GM18907 (cell line): ENCODE data around the gene PAPPA2.
"Not testable (repeated sequence)": the region's sequence is repeated elsewhere in the genome, so short reads cannot be mapped to it uniquely, and the experiment has no call there.

Experiments
- ATAC-seq: cut with Tn5 transposase; IDR thresholded peaks from one replicate; pipeline ENCODE4 v1.9.1; 2021; ENCODE audit warnings: mild to moderate bottlenecking, moderate library complexity; ENCODE audit not compliant: unreplicated experiment

The PAPPA2 gene

GRCh38 chr1:176745945-176746344 is 283.0 kb downstream of the PAPPA2 start:
- no peak for ATAC-seq

DNA sequence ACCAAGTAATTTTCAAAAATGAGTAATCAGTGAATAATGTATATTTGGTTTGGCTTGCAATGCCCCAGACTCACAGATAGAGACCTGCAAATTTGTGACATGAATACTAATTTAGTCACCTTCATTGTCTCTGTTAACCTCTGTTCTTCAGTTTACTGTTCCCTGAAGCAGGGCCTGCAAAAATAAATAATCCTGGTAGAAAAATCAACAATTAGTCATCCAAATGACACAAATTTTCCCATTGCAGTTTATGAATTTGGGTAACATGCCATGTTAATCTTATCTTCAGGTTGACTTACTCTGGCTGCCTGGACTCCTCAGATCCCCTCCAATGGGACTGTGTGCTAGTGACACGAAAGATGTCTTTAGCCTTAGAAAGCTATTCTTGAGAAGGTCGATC is 289.5 kb downstream of the PAPPA2 start:
- ATAC-seq, result no peak

GRCh38 chr1:176754676-176755075 is 291.7 kb downstream of the PAPPA2 start:
- ATAC-seq, result no peak

GRCh38 chr1:176756817-176757216 is 293.8 kb downstream of the PAPPA2 start:
- ATAC-seq, result not testable (repeated sequence)

GRCh38 chr1:176765608-176766007 is 302.6 kb downstream of the PAPPA2 start:
- no peak for ATAC-seq

GRCh38 chr1:176766779-176767178 is 303.8 kb downstream of the PAPPA2 start:
- no peak for ATAC-seq

DNA sequence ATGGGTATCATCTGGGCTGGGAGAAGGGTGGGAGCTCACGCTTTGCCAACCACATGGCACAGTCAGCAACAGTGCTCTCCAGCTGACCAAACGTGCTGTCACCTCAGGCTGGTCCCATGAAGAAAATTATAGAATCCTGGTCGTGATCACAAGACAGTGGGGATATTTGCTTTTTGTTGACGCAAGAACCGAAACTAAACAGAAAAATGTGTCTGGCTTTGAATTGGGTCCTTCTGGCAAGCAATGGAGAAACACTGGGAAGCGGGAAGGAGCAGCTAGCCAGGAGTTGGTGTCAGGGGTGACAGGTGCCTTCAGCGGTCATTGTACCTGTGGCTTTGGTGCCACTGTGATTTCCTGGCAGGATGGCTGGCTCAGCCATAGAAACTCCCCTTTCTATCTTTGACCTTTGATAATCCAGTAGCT is 304.8 kb downstream of the PAPPA2 start:
- no peak for ATAC-seq

- no peak for ATAC-seq
Measured at GRCh38 chr1:176768532-176768931, 305.6 kb downstream of the PAPPA2 start.

- no peak for ATAC-seq
Measured at GRCh38 chr1:176770066-176770465, 307.1 kb downstream of the PAPPA2 start.

GRCh38 chr1:176773038-176773437 is 310.1 kb downstream of the PAPPA2 start:
- no peak for ATAC-seq

DNA sequence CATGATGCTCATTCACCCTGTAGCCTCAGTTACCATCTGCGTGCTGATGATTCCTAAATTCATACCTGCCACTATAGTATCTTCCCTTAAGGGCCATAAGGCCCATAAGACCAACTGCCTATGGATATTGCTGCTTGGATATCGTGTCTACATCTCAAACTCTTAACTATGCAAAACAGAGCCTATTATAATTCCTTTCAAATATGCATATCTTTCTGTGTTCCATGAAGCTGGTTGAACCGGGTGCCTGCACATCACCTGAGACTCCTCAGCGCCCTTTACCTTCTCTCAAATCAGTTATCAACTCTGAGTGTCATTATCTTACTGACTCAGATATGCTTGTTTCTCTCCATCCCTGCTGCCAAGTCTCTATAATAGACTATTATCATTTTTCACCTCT is 311.2 kb downstream of the PAPPA2 start:
- ATAC-seq, result no peak

DNA sequence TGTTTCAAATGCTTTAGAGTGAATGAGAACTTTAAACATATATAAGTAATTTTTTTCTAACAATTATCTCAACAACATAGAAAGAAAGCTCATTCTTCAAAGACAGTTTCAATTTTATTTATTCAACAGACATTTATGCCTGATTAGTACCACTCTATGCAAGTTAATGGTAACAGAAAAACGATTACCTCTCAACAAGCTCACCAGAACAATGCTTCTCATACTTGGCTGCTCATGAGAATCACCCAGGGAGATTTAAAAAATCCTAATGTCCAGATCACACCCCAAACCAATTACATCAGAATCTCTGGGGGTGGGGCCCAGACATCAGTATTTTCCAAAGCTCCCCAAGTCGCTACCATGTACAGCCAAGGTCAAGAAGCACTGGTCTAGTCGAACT is 312.4 kb downstream of the PAPPA2 start:
- ATAC-seq, result no peak

DNA sequence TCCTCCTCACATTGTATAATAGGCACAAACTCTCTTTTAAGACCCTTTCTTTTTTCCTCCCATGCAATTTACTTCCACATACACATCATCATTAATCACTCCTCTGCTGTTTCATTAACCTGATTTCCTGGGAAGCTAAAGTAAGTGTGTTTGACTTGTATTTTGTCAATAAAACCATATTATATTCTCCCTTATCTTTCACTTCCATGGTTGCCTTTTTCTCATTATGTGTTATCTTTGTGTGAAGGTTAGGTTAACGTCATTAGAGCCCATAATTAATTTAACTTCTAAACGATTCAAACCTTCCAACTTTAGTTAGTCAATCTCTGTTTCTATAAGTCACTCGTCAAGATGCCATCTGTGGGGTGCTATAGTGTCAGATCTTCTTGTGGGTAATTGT is 313.0 kb downstream of the PAPPA2 start:
- ATAC-seq, result no peak

DNA sequence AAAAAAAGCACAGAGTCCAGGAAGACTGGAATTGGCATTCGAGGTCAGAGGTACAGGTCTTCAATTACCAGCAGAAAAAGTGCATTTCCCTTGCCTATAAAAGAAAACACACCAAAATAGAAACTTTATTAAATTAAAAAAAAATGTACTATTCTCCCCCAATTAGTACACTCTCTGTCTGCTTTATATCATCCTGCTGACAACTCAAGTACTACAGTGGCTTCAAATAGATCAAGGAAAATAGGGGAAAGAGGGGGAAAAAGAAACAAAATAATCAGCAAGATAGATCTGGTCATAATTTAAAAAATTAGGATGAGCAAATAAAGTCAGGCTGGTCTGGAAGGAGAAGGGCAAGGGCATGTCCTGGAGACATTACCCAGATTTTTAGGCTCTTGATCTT is 315.1 kb downstream of the PAPPA2 start:
- no peak for ATAC-seq

DNA sequence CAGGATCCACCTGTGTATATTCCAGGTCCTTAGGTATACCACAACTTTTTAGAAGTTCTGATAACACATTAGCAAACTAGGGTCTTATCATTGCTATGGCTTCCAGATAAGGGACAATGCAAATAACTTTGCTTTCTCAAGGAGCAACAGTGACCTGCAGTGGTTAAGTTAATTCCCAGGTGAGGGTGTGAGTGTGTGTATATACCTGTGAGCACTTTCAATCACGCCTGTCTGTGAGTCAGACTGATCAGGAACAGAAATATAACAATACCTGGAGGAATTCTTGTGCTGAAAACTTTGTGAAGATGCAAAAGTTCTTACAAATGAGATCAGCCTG is 317.0 kb downstream of the PAPPA2 start:
- no peak for ATAC-seq

DNA sequence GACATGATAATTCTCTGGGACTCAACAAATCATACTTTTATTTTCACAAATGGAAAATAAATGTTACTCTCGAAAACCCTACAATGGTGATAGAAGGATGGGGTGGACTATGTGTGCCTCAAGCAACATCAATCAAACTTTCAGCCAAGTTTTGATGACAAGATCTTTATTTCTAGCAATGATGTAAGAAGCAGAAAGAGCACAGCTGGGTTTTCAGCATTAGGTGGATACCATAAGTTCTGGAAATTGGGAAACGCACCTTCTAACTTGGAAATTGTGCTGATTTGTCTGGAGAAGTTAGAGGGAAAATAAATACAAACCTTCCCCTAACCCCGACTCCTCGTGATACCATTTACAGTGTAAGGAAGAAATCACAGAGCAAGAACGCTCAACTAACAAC is 320.3 kb downstream of the PAPPA2 start:
- no peak for ATAC-seq

- ATAC-seq, result no peak
Measured at GRCh38 chr1:176785056-176785455, 322.1 kb downstream of the PAPPA2 start.

GRCh38 chr1:176785791-176786190 is 322.8 kb downstream of the PAPPA2 start:
- no peak for ATAC-seq

DNA sequence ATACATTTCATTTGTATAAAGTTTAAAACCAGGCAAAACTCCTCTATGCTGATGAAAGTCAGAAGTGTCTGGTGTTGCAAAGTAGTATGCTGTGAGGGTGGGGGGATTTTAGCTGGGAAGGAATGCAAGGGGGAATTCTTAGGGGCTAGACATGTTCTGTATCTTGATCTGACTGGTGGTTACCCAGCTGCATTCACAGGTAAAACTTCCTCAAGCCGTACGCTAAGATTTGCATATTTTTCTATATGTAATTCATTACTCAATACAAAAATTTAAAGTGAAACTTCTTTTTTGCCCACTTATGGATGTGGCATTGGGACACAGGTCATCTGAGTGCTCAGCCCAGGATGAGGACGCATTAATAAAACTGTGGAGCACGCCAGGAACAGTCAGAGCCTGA is 323.3 kb downstream of the PAPPA2 start:
- no peak for ATAC-seq

- ATAC-seq, result no peak
Measured at GRCh38 chr1:176789571-176790090, 326.7 kb downstream of the PAPPA2 start.

DNA sequence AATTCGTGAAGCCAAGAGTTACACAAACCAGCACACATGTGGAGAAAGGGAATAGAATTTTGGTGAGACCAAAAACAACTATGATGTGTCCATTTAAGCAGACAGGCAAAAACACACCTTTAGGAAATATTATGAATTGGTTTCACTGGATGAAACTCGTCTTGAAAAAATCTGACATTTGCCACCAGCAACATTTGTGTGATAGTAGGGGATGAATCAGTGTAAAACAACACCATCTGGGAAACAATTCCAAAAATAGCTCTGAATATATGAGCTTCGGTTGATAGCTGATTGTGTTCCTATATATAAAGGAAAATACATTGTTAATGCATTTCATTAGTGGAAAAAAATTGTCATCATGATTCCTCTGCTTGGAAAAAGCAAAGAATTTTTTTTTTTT is 327.8 kb downstream of the PAPPA2 start:
- no peak for ATAC-seq

GRCh38 chr1:176791906-176792305 is 328.9 kb downstream of the PAPPA2 start:
- ATAC-seq, result no peak

- ATAC-seq, result no peak
Measured at GRCh38 chr1:176794897-176795508, 332.0 kb downstream of the PAPPA2 start.
